Stimulated activated memory B cell treated with anti-CD40 and anti-IgM and Interleukin-4, amounts not matched to agents 10 μg/mL and 1 μg/mL and 100 μg/mL, for 72 hours (primary cell): ENCODE measurements around the gene SIPA1L3.
A peak's percentile ranks its signal among the peaks of the same experiment; 100 is the strongest.

Experiments used
- ATAC-seq: fragments of 150-1000 bp; cut with Tn5 transposase; 2 replicates; pipeline ENCODE4 v1.10.0; 2021
- H3K27ac Mint-ChIP-seq: one replicate; pipeline ENCODE4 v1.8.0; 2022; ENCODE audit warnings: mild to moderate bottlenecking, mixed read lengths
- H3K27me3 Mint-ChIP-seq: one replicate; pipeline ENCODE4 v1.8.0; 2022; ENCODE audit warnings: mixed read lengths
- H3K36me3 Mint-ChIP-seq: one replicate; pipeline ENCODE4 v1.8.0; 2022; ENCODE audit warnings: mixed read lengths
- H3K4me1 Mint-ChIP-seq: one replicate; pipeline ENCODE4 v1.8.0; 2022; ENCODE audit warnings: mixed read lengths
- H3K4me3 Mint-ChIP-seq: one replicate; pipeline ENCODE4 v1.8.0; 2022; ENCODE audit warnings: mild to moderate bottlenecking, moderate library complexity, mixed read lengths
- H3K9me3 Mint-ChIP-seq: one replicate; pipeline ENCODE4 v1.8.0; 2022; ENCODE audit warnings: mixed read lengths

The SIPA1L3 gene

DNA sequence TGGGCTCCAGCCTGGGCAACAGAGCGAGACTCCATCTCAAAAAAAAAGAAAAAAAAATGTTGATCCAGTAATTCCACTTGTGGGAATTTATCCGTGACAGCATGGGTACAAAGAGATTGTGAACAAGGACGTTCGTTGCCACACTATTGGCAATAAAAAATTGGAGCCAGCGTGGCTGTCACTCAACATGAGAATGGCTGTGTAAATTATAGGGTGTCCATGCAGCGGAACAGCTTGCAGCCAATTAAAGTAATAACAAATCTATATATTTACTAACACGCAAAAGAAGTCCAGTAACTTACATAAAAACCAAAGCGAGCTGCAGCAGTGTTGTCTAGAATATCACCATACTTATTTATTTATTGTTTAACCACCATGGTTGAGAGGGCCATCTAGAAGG lies 297.7 kb downstream of the SIPA1L3 start:
- H3K4me3 Mint-ChIP-seq: no peak overlapping the region
- peaks cover 6% of the 10 kb centered on the region for H3K4me1 Mint-ChIP-seq
- ATAC-seq: no peak
- peaks cover 74% of the 10 kb centered on the region for H3K36me3 Mint-ChIP-seq
- peaks cover 14% of the 10 kb centered on the region for H3K27me3 Mint-ChIP-seq
- H3K27ac Mint-ChIP-seq: no peak overlapping the region
- H3K9me3 Mint-ChIP-seq: no peaks in the 10 kb centered on the region

DNA sequence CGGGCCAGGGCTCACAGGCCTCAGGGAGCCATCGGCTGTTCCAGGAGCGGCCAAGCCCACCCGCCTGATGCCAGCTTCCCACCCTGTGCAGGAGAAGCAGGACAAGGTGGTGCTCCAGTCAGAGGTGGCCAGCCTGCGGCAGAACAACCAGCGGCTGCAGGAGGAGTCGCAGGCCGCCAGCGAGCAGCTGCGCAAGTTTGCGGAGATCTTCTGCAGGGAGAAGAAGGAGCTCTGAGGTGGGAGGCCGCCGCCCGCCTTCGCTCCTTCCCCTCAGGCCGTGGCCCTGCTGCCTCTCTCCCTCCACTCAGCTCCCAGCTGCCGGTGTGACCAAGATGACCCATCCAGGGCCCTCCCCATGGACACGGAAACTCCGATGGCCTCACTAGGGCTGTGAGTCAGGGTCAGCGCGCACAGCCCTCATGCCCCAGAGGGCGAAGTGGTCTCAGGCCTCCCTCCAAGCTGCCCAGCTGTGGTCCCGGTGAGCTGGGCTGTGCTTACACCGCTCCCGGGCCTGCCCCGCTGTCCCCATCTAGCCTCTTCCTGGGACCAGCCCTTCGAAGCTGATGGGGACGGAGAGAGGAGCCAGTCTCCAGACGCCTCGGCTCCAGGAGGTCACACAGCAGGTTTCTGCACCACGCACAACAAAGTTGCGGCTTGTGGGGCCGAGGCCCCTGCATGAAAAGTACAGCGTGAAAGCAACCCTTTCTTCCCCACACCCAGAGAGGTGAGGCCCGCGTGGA lies 299.2 kb downstream of the SIPA1L3 start:
- H3K27ac Mint-ChIP-seq: no peak overlapping the region
- H3K27me3 Mint-ChIP-seq: peaks cover 28% of the 10 kb centered on the region
- no peaks in the 10 kb centered on the region for H3K9me3 Mint-ChIP-seq
- ATAC-seq: no peak
- H3K4me1 Mint-ChIP-seq: peaks cover 19% of the 10 kb centered on the region
- no peak overlapping the region for H3K4me3 Mint-ChIP-seq
- peaks cover 75% of the 10 kb centered on the region for H3K36me3 Mint-ChIP-seq

DNA sequence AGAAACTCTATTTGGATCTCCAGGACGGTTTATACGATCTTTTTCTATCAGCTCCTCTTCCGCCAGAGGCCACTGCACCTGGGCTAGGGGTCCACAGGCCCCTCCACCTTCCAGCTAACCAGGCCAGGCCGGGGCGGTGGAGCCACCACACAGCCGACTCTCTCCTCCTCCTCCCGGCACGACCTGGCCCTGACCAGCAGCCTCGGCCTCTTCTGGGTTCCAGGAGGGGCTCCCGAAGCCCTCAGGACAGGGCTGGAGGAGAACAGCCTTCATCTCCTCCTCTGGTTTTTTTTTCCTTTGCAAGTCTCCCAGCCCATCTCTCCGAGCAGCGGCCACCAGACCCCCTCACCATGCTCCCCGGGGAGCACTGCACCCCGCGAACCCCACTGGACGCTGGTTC lies 299.9 kb downstream of the SIPA1L3 start:
- H3K4me1 Mint-ChIP-seq: peaks cover 19% of the 10 kb centered on the region

DNA sequence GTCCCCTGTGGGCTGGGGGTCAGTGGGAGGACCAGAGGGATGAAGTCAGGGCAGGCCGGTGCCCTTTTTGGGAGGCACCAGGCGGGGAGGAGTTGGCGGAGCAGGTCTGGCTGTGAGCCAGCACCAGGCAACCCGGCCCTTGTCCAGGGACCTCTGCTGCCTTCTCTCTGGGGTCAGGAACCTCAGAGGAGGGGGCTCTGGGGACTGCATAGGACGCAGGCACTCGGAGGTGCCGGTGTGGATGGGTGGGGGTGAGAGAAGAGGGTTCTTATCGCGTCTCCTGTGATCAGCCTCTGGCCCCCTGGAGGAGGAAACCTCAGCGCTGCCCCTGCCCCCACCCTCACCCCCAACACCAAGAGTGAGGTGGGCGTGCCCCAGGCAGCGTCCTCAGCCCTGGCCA lies 300.5 kb downstream of the SIPA1L3 start:
- peaks cover 30% of the 10 kb centered on the region for H3K27me3 Mint-ChIP-seq
- H3K36me3 Mint-ChIP-seq: peaks cover 62% of the 10 kb centered on the region
- no peak overlapping the region for H3K27ac Mint-ChIP-seq
- ATAC-seq: no peak
- H3K4me1 Mint-ChIP-seq: peaks cover 19% of the 10 kb centered on the region
- H3K4me3 Mint-ChIP-seq: no peak overlapping the region
- H3K9me3 Mint-ChIP-seq: no peaks in the 10 kb centered on the region

More for the DNA sequence above, 299.9 kb downstream of the SIPA1L3 start:
- Mint-ChIP-seq H3K27ac (no peak overlapping the region), H3K36me3 (peaks cover 68% of the 10 kb centered on the region), H3K4me3 (no peak overlapping the region), H3K9me3 (no peaks in the 10 kb centered on the region), H3K27me3 (peaks cover 30% of the 10 kb centered on the region)
- ATAC-seq: no peak

DNA sequence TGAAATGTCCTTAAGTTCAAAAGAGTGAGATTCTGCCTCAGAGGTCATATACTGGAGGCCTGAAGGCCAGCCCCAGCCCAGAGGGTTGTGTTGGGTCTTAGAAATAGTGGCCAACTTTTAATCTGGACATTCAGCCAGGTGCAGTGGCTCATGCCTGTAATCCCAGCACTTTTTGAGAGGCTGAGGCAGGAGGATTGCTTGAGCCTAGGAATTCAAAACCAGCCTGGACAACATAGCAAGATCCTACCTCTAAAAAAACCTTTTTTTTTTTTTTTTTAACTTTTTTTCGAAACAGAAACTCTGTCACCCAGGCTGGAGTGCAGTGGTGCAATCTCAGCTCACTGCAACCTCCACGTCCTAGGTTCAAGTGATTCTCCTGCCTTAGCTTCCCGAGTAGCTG lies 301.6 kb downstream of the SIPA1L3 start:
- Mint-ChIP-seq H3K9me3 (no peaks in the 10 kb centered on the region), H3K36me3 (peaks cover 53% of the 10 kb centered on the region), H3K27me3 (peaks cover 38% of the 10 kb centered on the region), H3K4me1 (peaks cover 25% of the 10 kb centered on the region), H3K27ac (no peak overlapping the region), H3K4me3 (no peak overlapping the region)
- ATAC-seq: no peak

DNA sequence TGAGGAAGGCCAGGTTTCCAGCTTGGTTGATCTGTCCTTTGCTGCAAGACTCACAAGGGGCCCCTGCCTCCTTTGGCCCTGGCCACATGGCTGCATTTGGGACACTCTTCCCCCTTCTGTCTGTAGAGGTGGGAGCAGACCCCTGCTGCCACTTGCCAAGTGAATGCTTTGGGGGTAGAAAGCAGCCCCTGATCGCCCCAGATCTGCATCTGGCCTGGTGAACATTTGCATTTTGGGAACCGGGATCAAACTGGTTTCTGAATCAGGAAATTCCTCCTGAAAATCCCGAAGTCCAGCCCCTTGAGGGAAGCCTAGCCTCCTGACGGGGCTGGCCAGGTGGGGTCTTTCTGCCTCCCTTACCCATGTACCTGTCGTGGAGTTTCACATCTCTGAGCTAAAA lies 302.1 kb downstream of the SIPA1L3 start:
- Mint-ChIP-seq H3K9me3 (no peaks in the 10 kb centered on the region), H3K4me1 (peaks cover 31% of the 10 kb centered on the region), H3K4me3 (no peak overlapping the region), H3K36me3 (peaks cover 47% of the 10 kb centered on the region), H3K27me3 (peaks cover 44% of the 10 kb centered on the region), H3K27ac (no peak overlapping the region)
- ATAC-seq: no peak

DNA sequence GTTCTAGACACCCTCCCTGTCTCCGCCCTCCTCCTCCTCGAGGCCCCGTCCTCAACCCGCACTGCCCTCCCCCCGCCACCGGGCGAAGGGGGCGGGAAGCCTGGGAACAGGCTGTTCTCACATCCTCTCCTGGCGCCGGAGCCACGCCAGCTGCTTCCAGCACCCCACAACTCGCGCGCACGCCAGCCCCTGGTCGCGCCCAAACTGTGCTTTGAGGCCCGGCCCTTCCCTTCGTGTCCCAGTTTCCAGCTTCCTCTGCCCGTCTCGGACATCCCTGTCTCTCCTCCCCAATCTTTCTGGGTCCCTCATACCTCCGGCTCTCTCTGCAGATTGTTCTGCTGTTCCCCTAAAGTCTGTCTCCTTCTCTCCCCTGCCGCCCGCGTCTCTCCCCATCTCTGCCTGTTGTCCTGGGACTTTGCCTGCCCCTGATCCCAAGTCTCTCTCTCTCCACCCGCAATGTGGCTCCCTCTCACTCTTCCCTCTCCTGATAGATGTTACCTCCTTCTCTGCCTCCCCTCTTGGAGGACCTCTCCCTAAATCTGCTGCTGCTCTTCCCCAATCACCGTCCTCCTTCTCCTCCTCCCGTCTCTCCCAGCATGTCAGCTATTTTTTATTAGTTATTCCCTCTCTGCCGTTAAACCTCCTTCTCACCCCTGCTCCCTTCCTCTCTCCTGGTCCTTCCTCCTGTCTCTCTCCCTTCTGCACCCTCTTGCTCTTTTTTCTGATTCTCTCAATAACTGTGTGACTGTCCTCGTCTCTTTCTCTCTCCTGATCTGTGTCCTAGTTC lies 302.9 kb downstream of the SIPA1L3 start:
- Mint-ChIP-seq H3K27me3 (peaks cover 49% of the 10 kb centered on the region), H3K9me3 (no peaks in the 10 kb centered on the region), H3K4me3 (no peak overlapping the region), H3K4me1 (peaks cover 37% of the 10 kb centered on the region), H3K27ac (no peak overlapping the region), H3K36me3 (peaks cover 40% of the 10 kb centered on the region)
- ATAC-seq: no peak

DNA sequence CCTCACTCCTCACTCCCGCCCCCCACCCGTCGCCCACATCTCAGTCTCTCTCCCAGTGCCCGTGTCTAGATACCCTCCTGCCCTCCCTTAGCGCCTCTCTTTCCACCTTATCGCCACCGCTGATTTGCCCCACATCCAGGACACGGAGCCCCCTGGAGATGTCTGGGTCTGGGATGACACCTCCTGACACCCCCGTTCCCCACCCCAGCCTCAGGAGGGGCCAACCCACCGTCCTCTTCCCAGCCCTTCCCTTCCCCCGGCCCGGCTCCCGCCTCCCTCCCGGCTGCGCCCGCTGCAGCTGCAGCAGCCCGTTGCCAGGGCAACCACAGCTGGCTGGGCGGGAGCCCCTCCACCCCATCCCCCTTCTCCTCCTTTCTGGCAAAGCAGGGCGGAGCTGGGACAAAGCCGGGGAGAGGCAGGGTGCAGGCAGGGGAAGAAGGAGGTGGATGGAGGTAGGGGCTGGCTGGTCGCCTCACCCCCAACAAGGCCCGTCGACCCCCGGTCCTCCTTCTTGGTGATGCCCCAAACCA lies 303.5 kb downstream of the SIPA1L3 start:
- peaks cover 37% of the 10 kb centered on the region for H3K4me1 Mint-ChIP-seq
- H3K27me3 Mint-ChIP-seq: peaks cover 49% of the 10 kb centered on the region
- H3K27ac Mint-ChIP-seq: no peak overlapping the region
- no peak overlapping the region for H3K4me3 Mint-ChIP-seq
- no peaks in the 10 kb centered on the region for H3K9me3 Mint-ChIP-seq
- no peak for ATAC-seq
- H3K36me3 Mint-ChIP-seq: peaks cover 33% of the 10 kb centered on the region

DNA sequence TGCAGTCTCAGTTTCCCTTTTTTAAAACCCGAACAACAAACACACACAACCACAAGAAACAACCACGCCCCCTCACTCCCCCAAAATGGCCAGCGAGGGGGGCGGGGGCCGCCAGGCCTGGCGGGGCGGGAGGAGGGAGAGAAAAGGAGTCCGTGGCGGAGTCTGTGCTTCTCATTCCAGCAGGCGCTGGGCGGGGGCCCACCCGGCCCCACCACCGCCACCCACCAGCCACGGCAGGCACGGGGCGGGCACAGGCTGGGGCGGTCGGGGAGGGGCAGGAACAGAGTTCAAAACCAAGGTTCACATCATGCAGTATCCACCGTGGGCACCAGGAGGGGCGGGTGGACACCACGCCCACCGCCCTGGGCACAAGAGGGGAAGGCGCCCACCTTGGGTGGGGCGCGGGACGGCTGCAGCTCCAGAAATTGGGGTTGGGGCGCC lies 304.2 kb downstream of the SIPA1L3 start:
- Mint-ChIP-seq H3K36me3 (peaks cover 30% of the 10 kb centered on the region), H3K27me3 (peaks cover 56% of the 10 kb centered on the region), H3K27ac (no peak overlapping the region), H3K9me3 (no peaks in the 10 kb centered on the region), H3K4me1 (peaks cover 37% of the 10 kb centered on the region), H3K4me3 (no peak overlapping the region)
- peak; percentile 39 for ATAC-seq

DNA sequence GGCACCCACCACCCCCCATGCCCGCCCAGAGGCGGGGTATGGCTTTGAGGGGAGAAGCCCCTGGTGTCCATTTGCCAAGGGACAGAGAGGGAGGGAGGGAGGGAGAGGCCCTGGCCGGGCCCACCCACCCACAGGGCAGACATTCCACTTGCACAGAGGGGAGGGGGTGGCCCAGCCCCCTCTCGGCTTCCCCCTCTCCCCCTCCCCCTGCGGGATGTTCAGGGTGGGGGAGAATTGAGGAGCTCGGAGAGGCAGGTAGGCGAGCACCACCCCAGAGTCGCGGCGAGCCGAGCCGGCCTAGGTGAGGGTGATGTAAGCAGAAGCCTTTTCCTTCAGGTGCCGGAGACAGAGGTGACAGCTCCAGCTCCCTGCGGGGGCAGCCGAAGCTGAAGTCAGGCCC lies 304.8 kb downstream of the SIPA1L3 start:
- H3K4me3 Mint-ChIP-seq: no peak overlapping the region
- H3K36me3 Mint-ChIP-seq: peaks cover 24% of the 10 kb centered on the region
- peaks cover 37% of the 10 kb centered on the region for H3K4me1 Mint-ChIP-seq
- ATAC-seq: peak; percentile 1
- no peaks in the 10 kb centered on the region for H3K9me3 Mint-ChIP-seq
- H3K27ac Mint-ChIP-seq: no peak overlapping the region
- peaks cover 59% of the 10 kb centered on the region for H3K27me3 Mint-ChIP-seq

DNA sequence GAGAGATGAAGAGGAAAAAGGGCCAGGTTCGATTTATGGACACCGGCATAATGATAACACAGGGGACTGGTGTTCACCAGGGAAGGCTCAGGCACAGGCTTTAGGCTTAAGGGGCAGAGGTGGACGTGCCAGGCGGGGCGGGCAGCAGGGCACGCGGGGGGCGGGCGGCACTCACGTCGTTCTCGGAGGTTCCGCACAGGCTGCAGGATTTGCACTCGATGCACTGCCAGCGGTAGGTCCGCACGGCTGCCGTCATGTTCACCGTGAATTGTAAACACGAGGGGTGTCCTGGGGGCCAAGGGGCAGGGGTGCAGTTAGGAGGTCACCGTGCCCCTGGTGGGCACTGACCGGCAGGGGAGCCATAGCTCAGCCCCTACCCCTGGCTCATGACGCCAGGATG lies 306.5 kb downstream of the SIPA1L3 start:
- Mint-ChIP-seq H3K4me3 (no peak overlapping the region), H3K27me3 (peaks cover 65% of the 10 kb centered on the region), H3K36me3 (peaks cover 12% of the 10 kb centered on the region), H3K27ac (peak overlapping the region; percentile 55), H3K4me1 (peaks cover 37% of the 10 kb centered on the region), H3K9me3 (no peaks in the 10 kb centered on the region)
- no peak for ATAC-seq

DNA sequence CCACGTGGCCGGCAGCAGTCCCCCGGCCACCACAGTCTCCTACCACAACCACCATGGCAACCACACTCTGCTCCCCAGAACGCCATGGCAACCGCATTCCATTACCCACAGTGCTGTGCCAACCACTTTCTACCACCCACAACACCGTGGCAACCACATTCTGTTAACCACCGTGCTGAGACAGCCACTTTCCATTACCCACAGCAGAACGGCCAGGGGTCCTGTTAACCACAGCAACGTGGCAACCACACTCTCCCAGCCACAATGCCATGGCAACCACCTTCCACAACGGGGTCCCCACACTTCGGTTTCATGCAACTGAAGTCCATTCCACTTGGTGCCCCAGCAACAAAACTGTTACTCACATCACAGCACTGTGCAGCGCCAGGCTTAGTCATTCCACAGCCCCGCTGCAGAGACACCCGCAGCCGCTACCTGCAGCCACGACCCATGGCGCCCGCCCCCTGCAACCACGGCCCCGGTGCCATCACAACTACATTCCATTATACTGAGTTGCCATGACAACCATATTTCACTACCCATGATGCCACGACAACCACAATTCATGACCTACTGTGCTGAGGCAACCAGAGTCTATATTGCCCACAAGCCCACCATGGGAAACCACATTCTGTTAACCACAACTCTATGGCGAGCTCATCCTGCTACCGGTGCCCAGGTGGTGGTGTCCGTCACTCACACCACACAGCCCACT lies 307.1 kb downstream of the SIPA1L3 start:
- Mint-ChIP-seq H3K4me1 (peaks cover 37% of the 10 kb centered on the region), H3K9me3 (no peaks in the 10 kb centered on the region), H3K4me3 (peak overlapping the region; percentile 40), H3K27me3 (peaks cover 69% of the 10 kb centered on the region), H3K27ac (peak overlapping the region; percentile 55), H3K36me3 (peaks cover 10% of the 10 kb centered on the region)
- peak; percentile 79 for ATAC-seq

DNA sequence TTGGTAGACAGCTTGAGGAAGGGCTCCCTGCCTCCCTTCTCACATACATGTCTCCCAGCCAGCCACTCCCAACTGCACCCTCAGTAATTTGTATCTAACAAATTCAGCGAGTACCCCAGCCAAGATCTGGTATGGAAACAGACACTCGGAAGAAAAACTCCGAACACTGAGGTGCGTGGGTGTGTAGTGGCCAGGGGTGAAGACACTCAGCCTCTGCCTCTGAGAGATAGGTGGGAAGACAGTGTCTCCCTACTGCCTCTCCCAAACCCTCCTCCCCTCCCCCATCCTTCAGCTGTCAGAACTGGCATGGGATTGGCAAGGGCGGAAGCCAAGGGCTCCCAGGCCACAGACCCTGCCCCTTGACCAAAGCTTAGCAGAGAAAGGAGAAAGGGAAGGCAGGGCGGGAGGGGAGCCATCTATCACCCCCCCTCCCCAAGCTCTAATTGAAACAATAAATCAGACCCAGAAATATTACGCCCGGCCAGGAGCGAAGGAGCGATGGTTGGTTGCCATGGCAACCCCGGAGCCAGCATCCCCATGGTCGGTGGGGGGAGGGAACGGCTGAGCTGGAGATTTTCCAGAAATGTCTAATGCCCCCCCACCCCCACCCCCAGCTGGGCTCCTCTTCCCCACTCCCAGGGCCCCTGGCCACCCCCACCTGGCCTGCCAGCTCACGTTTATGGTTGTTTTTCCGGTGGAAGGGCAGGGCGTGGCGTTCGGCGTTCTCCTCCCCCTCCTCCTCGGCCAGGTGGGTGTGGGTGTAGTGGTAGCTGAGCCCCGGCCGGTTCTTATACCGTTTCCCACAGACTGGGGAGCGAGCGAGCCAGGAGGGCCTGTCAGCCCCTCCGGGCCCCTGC lies 310.0 kb downstream of the SIPA1L3 start:
- H3K4me1 Mint-ChIP-seq: peaks cover 18% of the 10 kb centered on the region
- peaks cover 70% of the 10 kb centered on the region for H3K27me3 Mint-ChIP-seq
- no peaks in the 10 kb centered on the region for H3K36me3 Mint-ChIP-seq
- no peak overlapping the region for H3K4me3 Mint-ChIP-seq
- no peak for ATAC-seq
- H3K9me3 Mint-ChIP-seq: no peaks in the 10 kb centered on the region
- no peak overlapping the region for H3K27ac Mint-ChIP-seq

DNA sequence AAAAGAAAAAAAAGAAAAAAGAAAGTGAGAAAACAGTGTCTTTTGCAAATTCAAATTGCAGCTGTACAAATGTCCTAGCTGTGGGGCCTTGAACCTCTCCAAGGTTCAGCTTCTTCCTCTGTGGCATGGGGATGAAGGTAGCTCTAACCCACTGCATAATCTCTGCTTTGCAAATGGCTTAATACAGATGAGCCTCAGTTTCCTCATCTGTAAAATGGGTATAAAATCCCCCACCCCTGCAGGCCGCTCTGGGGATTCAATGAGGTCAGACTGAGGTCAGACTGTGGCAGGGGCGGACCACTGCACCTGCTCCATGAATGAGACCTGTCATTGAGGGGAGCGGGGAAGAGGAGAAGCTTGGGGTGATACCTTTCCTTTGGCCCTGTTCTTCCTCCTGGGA lies 311.2 kb downstream of the SIPA1L3 start:
- Mint-ChIP-seq H3K27me3 (peaks cover 74% of the 10 kb centered on the region), H3K4me3 (no peak overlapping the region), H3K36me3 (no peaks in the 10 kb centered on the region), H3K4me1 (peaks cover 19% of the 10 kb centered on the region), H3K9me3 (no peaks in the 10 kb centered on the region), H3K27ac (no peak overlapping the region)
- no peak for ATAC-seq
